Measurements from ENCODE around the gene CHP2.

The CHP2 gene

GRCh38 chr16:23765933-23766332 lies 11.1 kb downstream of the CHP2 start:
- TF ChIP-seq CTCF (IDR thresholded peaks at IDR 0.05; ENCODE audit: low read depth, low read length, missing control alignments), result no peak

GRCh38 chr16:23768581-23768980 lies 13.8 kb downstream of the CHP2 start:
- no peak for DNase-seq (ENCODE audit: low read depth)
- H3K4me3 ChIP-seq (ENCODE audit: low read depth, low read length), result no peak overlapping the region
- TF ChIP-seq CTCF (IDR thresholded peaks at IDR 0.05; ENCODE audit: low read depth, low read length, missing control alignments), result no peak

More at GRCh38 chr16:23765933-23766332, 11.1 kb downstream of the CHP2 start:
- no peak for DNase-seq (ENCODE audit: low read depth)
- H3K4me3 ChIP-seq (ENCODE audit: low read depth, low read length), result no peak overlapping the region

GRCh38 chr16:23771027-23771426 lies 16.2 kb downstream of the CHP2 start:
- DNase-seq (ENCODE audit: low read depth), result no peak
- no peak overlapping the region for H3K4me3 ChIP-seq (ENCODE audit: low read depth, low read length)
- TF ChIP-seq CTCF (IDR thresholded peaks at IDR 0.05; ENCODE audit: low read depth, low read length, missing control alignments), result no peak

- TF ChIP-seq CTCF (IDR thresholded peaks at IDR 0.05; ENCODE audit: low read depth, low read length, missing control alignments), result no peak
- no peak for DNase-seq (ENCODE audit: low read depth)
These were observed 16.8 kb downstream of the CHP2 start for GRCh38 chr16:23771642-23772041.

GRCh38 chr16:23773339-23773738 lies 18.5 kb downstream of the CHP2 start:
- DNase-seq (ENCODE audit: low read depth), result no peak
- no peak overlapping the region for H3K4me3 ChIP-seq (ENCODE audit: low read depth, low read length)
- no peak for TF ChIP-seq CTCF (IDR thresholded peaks at IDR 0.05; ENCODE audit: low read depth, low read length, missing control alignments)

More at GRCh38 chr16:23771642-23772041, 16.8 kb downstream of the CHP2 start:
- no peak overlapping the region for H3K4me3 ChIP-seq (ENCODE audit: low read depth, low read length)

GRCh38 chr16:23781176-23781575 lies 26.4 kb downstream of the CHP2 start:
- TF ChIP-seq CTCF (IDR thresholded peaks at IDR 0.05; ENCODE audit: low read depth, low read length, missing control alignments), result no peak
- H3K4me3 ChIP-seq (ENCODE audit: low read depth, low read length), result no peak overlapping the region
- DNase-seq (ENCODE audit: low read depth), result no peak

- H3K4me3 ChIP-seq (ENCODE audit: low read depth, low read length), result no peak overlapping the region
- TF ChIP-seq CTCF (IDR thresholded peaks at IDR 0.05; ENCODE audit: low read depth, low read length, missing control alignments), result no peak
- DNase-seq (ENCODE audit: low read depth), result no peak
These were observed 30.1 kb downstream of the CHP2 start for GRCh38 chr16:23784811-23785447.
